Measurements from ENCODE around the gene PDXK.

- TF ChIP-seq CTCF (IDR thresholded peaks at IDR 0.05 in 2 of 3, conservative IDR thresholded peaks at IDR 0.05 in 1 of 3; ENCODE audit: control insufficient read depth in 2 of 3, extremely low read depth in 1 of 3, insufficient read depth in 1 of 3, low read depth in 3 of 3, low read length in 3 of 3) (no peak), POLR2AphosphoS5 (IDR thresholded peaks at IDR 0.05; ENCODE audit: low read length) (no peak; the same call in 1 of the 2 replicates), NRF1 (conservative IDR thresholded peaks at IDR 0.05; ENCODE audit: low read depth, low read length) (no peak), PBX3 (IDR thresholded peaks at IDR 0.05; ENCODE audit: insufficient replicate concordance, low read depth, low read length) (no peak), RELB (IDR thresholded peaks at IDR 0.05; ENCODE audit: low read depth) (no peak)
These were observed 90.4 kb downstream of the PDXK start for GRCh38 chr21:43809346-43809799.

Data from GM12878 (cell line).